AG10803 (cell line): ENCODE data around the gene KIAA0753.
A peak's percentile ranks its signal among the peaks of the same experiment; 100 is the strongest.

ENCODE experiments used
- DNase-seq: peaks from one replicate; pipeline ENCODE4 v3.0.0; 2010; ENCODE audit warnings: low read depth
- H3K4me3 ChIP-seq: 2 replicates; pipeline ENCODE4 v1.5.1; 2011; ENCODE audit warnings: mild to moderate bottlenecking, low read length, control low read depth
- CTCF ChIP-seq: conservative IDR thresholded peaks from 2 replicates; pipeline ENCODE4 v1.5.1; 2011; ENCODE audit warnings: mild to moderate bottlenecking, low read length, control low read depth, inconsistent platforms

KIAA0753 gene

DNA sequence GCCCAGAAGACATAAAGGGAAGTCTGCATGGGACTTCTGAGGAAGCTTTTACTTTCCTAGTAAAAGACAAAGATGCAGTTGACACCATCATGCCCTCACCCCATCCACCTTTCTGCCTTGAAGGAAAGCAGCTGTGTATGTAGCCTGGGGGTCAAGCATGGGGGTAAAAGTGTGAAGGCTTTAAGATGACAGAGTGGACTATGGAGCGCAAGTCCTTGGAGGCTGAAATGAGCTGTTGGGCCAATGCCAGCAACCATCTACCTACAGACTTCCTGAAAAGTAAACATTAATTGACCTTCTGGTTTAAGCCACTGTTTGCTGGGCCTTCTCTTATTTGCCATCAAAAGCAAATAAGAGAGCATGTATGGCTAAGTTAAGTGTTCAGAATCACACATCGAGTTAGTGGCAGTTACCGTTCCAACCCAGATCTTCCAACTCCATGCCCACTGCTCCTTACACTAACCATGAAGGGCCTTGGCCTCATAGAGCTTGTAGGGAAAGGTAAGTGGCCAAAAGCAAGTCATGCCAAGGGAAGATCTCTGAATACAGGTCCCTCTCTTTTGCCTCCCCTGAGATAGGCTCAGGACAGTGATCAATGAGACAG, 42.7 kb upstream of the KIAA0753 start:
- H3K4me3 ChIP-seq, result no peak overlapping the region
- no peak for DNase-seq
- TF ChIP-seq CTCF, result no peak

- TF ChIP-seq CTCF, result no peak
- H3K4me3 ChIP-seq, result no peak overlapping the region
- no peak for DNase-seq
These were observed 41.8 kb upstream of the KIAA0753 start for GRCh38 chr17:6682339-6682738.

DNA sequence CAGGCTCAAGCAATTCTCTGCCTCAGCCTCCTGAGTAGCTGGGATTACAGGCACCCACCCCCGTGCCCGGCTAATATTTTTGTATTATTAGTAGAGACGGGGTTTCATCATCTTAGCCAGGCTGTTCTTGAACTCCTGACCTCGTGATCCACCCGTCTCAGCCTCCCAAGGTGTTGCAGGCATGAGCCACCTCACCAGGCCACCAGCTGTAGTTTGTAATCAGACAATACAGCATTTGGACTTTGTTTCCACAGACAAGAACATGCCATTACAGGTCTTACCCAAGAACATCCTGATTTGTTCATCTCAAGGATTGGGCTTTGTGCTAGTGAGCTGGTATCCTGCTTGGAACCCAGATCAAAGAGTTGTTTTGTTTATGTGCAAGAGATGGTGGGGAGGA, 41.2 kb upstream of the KIAA0753 start:
- TF ChIP-seq CTCF, result no peak
- DNase-seq, result no peak
- no peak overlapping the region for H3K4me3 ChIP-seq

DNA sequence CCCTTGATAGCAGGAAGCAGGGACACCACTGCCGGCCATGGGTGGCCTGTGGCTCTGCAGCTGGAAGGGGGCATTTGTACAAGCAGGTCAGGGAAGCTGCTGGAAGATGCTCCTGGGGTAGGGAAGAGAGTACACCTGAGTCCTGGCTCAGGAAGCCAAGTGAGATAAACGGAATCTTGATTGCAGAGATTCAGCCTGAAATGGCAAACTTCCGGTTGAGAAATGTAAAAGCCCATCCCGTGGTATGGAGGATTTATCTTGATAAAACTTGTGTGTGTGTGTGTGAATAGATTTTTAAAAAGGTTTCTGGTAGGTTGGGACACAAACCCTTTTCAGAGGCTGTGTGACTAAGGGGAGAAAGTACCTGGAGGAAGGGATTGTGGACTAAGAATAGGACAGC, 40.7 kb upstream of the KIAA0753 start:
- no peak for TF ChIP-seq CTCF
- no peak for DNase-seq

DNA sequence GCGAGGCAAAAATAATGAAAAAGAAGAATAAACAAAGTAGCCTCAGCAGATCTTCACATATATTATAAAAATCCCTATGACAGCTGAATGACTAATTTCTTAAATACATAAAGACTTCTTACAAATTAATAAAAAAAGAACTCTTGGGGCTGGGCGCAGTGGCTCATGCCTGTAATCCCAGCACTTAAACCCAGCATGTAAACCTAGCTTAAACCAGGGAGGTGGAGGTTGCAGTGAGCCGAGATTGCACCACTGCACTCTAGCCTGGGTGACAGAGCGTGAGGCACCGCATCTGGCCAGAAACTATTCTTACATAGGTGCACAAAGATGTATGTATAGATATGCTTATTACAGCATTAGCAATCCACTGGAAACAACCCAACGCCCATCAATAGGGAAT, 38.7 kb upstream of the KIAA0753 start:
- no peak for TF ChIP-seq CTCF
- no peak overlapping the region for H3K4me3 ChIP-seq
- no peak for DNase-seq

More for the DNA sequence above, 40.7 kb upstream of the KIAA0753 start:
- no peak overlapping the region for H3K4me3 ChIP-seq

DNA sequence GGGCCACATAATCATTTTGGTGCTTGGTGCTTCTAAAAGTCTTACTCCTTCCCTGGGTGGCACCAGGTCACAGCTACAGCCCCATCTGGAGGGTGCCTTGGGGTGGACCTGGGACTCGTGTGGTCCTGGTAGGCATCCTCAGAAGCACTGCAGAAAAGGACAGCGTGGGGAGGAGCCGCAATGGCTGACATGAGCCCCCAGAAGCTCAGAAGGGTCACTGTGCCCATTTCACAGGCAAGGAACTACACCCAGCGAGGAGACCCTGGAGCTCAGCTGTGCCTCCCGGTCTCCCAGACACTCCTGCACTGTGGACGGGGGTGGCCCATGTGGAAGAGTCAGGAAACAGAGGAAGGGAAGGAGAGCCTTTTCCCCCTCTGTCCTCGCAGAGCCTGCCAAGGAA, 37.4 kb upstream of the KIAA0753 start:
- no peak for DNase-seq
- no peak overlapping the region for H3K4me3 ChIP-seq
- no peak for TF ChIP-seq CTCF

DNA sequence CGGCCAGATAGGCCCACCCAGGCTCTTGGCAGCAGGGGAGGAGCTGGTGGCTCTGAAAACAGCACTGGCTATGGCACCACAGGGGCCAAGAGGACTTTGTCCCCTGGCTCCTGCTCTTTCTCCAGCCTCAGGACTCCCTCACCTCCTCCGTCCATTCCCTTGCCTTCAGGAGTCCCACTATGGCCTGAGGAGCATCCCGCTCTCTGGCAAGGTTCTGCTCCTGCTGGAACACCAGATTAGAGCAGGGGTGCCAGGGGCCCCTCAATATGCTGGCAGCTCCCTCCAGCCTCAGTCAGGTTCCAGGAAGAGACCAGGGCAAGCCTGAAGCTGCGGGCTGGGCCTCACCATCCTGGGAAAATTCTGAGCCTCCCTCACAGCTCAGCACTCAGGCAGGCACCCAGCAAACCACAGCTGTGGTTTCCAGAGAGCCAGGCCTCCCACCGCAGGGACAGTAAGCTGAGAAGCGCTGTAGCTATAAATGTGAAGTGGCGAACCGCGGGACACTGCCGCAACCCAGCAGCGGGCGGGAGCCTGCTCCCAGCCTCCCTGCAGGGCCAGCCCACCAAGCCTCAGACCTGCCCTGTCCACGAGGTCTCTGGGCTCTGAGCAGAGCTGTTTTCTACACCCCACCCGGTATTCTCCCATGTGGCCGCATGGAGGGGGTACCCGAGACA, 36.8 kb upstream of the KIAA0753 start:
- H3K4me3 ChIP-seq, result no peak overlapping the region
- no peak for TF ChIP-seq CTCF
- DNase-seq, result peak; percentile 48
